Esophagus muscularis mucosa (tissue), 4 donors: ENCODE data around the gene OR2T35.

ENCODE experiments used
- CTCF ChIP-seq, 3 experiments: fragments of 200-600 bp in 2 of 3; fragments of 450-650 bp in 1 of 3; sonication (generic) in 2 of 3; IDR thresholded peaks; one replicate each; pipeline ENCODE4 v1.5.1; 2017 to 2019; ENCODE audit warnings: antibody characterized with exemption in 3 of 3, mild to moderate bottlenecking in 2 of 3, moderate library complexity in 1 of 3
- EP300 ChIP-seq: sonication (generic); formaldehyde crosslinking; IDR thresholded peaks from one replicate; pipeline ENCODE4 v1.6.1; 2017; ENCODE audit warnings: antibody characterized with exemption
- POLR2A ChIP-seq: fragments of 450-650 bp; IDR thresholded peaks from one replicate; pipeline ENCODE4 v1.6.1; 2017; ENCODE audit warnings: antibody characterized with exemption, moderate library complexity, mild to moderate bottlenecking, low read depth
- POLR2AphosphoS5 ChIP-seq, 2 donors: sonication (generic); formaldehyde crosslinking; IDR thresholded peaks; one replicate each; pipeline ENCODE4 v1.6.1; 2017; ENCODE audit warnings: antibody characterized with exemption in 2 of 2

- no peak for TF ChIP-seq CTCF (IDR thresholded peaks at IDR 0.05)
- TF ChIP-seq POLR2AphosphoS5 (IDR thresholded peaks at IDR 0.05): no peak
- no peak for TF ChIP-seq EP300
- no peak for TF ChIP-seq POLR2A
Observed at GRCh38 chr1:248596615-248597014, 48.5 kb downstream of the OR2T35 start.
